ENCODE measurements around the gene SRP68.

GRCh38 chr17:76034428-76035350, 37.6 kb downstream of the SRP68 start:
- TF ChIP-seq, protein P1, sequence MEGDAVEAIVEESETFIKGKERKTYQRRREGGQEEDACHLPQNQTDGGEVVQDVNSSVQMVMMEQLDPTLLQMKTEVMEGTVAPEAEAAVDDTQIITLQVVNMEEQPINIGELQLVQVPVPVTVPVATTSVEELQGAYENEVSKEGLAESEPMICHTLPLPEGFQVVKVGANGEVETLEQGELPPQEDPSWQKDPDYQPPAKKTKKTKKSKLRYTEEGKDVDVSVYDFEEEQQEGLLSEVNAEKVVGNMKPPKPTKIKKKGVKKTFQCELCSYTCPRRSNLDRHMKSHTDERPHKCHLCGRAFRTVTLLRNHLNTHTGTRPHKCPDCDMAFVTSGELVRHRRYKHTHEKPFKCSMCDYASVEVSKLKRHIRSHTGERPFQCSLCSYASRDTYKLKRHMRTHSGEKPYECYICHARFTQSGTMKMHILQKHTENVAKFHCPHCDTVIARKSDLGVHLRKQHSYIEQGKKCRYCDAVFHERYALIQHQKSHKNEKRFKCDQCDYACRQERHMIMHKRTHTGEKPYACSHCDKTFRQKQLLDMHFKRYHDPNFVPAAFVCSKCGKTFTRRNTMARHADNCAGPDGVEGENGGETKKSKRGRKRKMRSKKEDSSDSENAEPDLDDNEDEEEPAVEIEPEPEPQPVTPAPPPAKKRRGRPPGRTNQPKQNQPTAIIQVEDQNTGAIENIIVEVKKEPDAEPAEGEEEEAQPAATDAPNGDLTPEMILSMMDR (conservative IDR thresholded peaks at IDR 0.05), result no peak
- no peak for TF ChIP-seq ZFX (IDR thresholded peaks at IDR 0.05)
